Kidney epithelial cell (primary cell): ENCODE data around the gene PCBP1. TPM values are rescaled to one million over a fixed set of nuclear protein-coding genes. Genes with fewer than 3 reads are reported as not detected.
"Not testable (repeated sequence)": the region's sequence is repeated elsewhere in the genome, so short reads cannot be mapped to it uniquely, and the experiment has no call there.

Source experiments
- DNase-seq: peaks from one replicate; pipeline ENCODE4 v3.0.0-alpha.2; 2010; ENCODE audit warnings: low read depth
- H3K27me3 ChIP-seq: 2 replicates; pipeline ENCODE4 v1.6.0; 2011; ENCODE audit warnings: low read length; ENCODE audit not compliant: control insufficient read depth, insufficient read depth
- H3K36me3 ChIP-seq: 2 replicates; pipeline ENCODE4 v1.5.1; 2011; ENCODE audit warnings: low read length; ENCODE audit not compliant: control insufficient read depth, insufficient read depth
- H3K4me3 ChIP-seq: 2 replicates; pipeline ENCODE4 v1.5.1; 2011; ENCODE audit warnings: low read depth, mild to moderate bottlenecking, control low read depth, low read length
- CTCF ChIP-seq: IDR thresholded peaks from 2 replicates; pipeline ENCODE4 v1.5.1; 2011; ENCODE audit warnings: mild to moderate bottlenecking, moderate library complexity, low read length, control low read depth, inconsistent platforms; ENCODE audit not compliant: insufficient read depth, poor library complexity, severe bottlenecking
- total RNA-seq: library from RNA; depleted of rRNA; stranded (reverse); fragments of >200 nt; gene quantifications from 2 replicates; pipeline ENCODE4 v1.2.3, GENCODE V29; 2015

Gene PCBP1
- total RNA-seq, 1 donor from 2014 or later: 144 TPM

- Histone ChIP-seq H3K27me3 (no peaks in the 10 kb centered on the region), H3K4me3 (no peak overlapping the region), H3K36me3 (no peaks in the 10 kb centered on the region)
- DNase-seq: no peak
- peak; percentile 5 for TF ChIP-seq CTCF
These were observed 45.2 kb downstream of the PCBP1 start for GRCh38 chr2:70132244-70133126.

GRCh38 chr2:70133127-70133452 lies 45.8 kb downstream of the PCBP1 start:
- no peaks in the 10 kb centered on the region for H3K36me3 ChIP-seq
- no peak for DNase-seq
- no peak overlapping the region for H3K4me3 ChIP-seq
- TF ChIP-seq CTCF: no peak
- H3K27me3 ChIP-seq: no peaks in the 10 kb centered on the region

- TF ChIP-seq CTCF: no peak
- DNase-seq: no peak
- no peaks in the 10 kb centered on the region for H3K27me3 ChIP-seq
- H3K4me3 ChIP-seq: no peak overlapping the region
- H3K36me3 ChIP-seq: no peaks in the 10 kb centered on the region
These were observed 46.4 kb downstream of the PCBP1 start for GRCh38 chr2:70133491-70134322.

- not testable (repeated sequence) for H3K4me3 ChIP-seq, H3K36me3 ChIP-seq, H3K27me3 ChIP-seq, DNase-seq
These were observed 47.2 kb downstream of the PCBP1 start for GRCh38 chr2:70134323-70134983.

Other genes starting within 250 kb of the PCBP1 start
- gene SNRNP27, start 193.5 kb upstream of the PCBP1 start, total RNA-seq: 69.4 and 84.1 TPM in 2 replicates
- 14.1 and 14.4 TPM in 2 replicates for gene MXD1, start 172.4 kb upstream of the PCBP1 start, total RNA-seq
- gene ASPRV1, start 125.8 kb upstream of the PCBP1 start, total RNA-seq: 0.07 and 0.08 TPM in 2 replicates
- gene C2orf42, start 103.5 kb downstream of the PCBP1 start, total RNA-seq: 9.1 and 15.4 TPM in 2 replicates
- gene TIA1, start 161.2 kb downstream of the PCBP1 start, total RNA-seq: 64.6 and 65.7 TPM in 2 replicates
- gene PCYOX1, start 170.7 kb downstream of the PCBP1 start, total RNA-seq: 26.6 and 26.7 TPM in 2 replicates
- gene SNRPG, start 206.3 kb downstream of the PCBP1 start, total RNA-seq: 133 and 151 TPM in 2 replicates
- 67.1 and 70.5 TPM in 2 replicates for gene FAM136A, start 214.6 kb downstream of the PCBP1 start, total RNA-seq